Lung (tissue), 12 donors: ENCODE data around the gene TMEM38A. TPM values are rescaled to one million over a fixed set of nuclear protein-coding genes. Genes with fewer than 3 reads are reported as not detected.
A peak's percentile ranks its signal among the peaks of the same experiment; 100 is the strongest.

ENCODE experiments used
- ATAC-seq: fragments of 200-7000 bp; cut with Tn5 transposase; one replicate; pipeline ENCODE4 v1.9.1; 2020; ENCODE audit warnings: moderate number of reproducible peaks; ENCODE audit not compliant: insufficient read depth, low FRiP score
- DNase-seq, 3 donors: peaks; one replicate each; pipeline ENCODE4 v3.0.0-alpha.2; 2013 to 2017
- H3K27ac ChIP-seq, 2 donors: one replicate each; pipeline ENCODE4 v1.5.1; 2013; ENCODE audit warnings: mild to moderate bottlenecking in 2 of 2, moderate library complexity in 2 of 2, control low read depth in 1 of 2, inconsistent platforms in 1 of 2, low read depth in 1 of 2, low read length in 1 of 2
- H3K27me3 ChIP-seq, 3 donors: one replicate each; pipeline ENCODE4 v1.5.1; 2013; ENCODE audit warnings: low read length in 2 of 3; ENCODE audit not compliant: control insufficient read depth in 3 of 3, insufficient read depth in 3 of 3
- H3K36me3 ChIP-seq, 4 donors: one replicate each; pipeline ENCODE4 v1.5.1; 2013; ENCODE audit warnings: low read length in 4 of 4, mild to moderate bottlenecking in 1 of 4, moderate library complexity in 1 of 4; ENCODE audit not compliant: control insufficient read depth in 4 of 4, insufficient read depth in 4 of 4
- H3K4me1 ChIP-seq, 5 donors: one replicate each; pipeline ENCODE4 v1.5.1; 2013; ENCODE audit warnings: low read length in 5 of 5, mild to moderate bottlenecking in 2 of 5, moderate library complexity in 1 of 5; ENCODE audit not compliant: control insufficient read depth in 5 of 5, insufficient read depth in 5 of 5
- H3K4me3 ChIP-seq: one replicate; pipeline ENCODE4 v1.5.1; 2013; ENCODE audit warnings: mild to moderate bottlenecking, control low read depth, moderate library complexity
- H3K9ac ChIP-seq, 2 donors: one replicate each; pipeline ENCODE4 v1.5.1; 2013; ENCODE audit warnings: low read length in 2 of 2, control low read depth in 1 of 2; ENCODE audit not compliant: insufficient read depth in 1 of 2
- H3K9me3 ChIP-seq, 4 donors: one replicate each; pipeline ENCODE4 v1.5.1; 2013; ENCODE audit warnings: low read length in 3 of 4, mild to moderate bottlenecking in 1 of 4, moderate library complexity in 1 of 4; ENCODE audit not compliant: control insufficient read depth in 4 of 4, insufficient read depth in 3 of 4
- WGBS, 2 donors: extraction: QIAGEN DNeasy Blood & Tissue Kit; methylation state at CpG; one replicate each; pipeline ENCODE4 v1.1.7; 2013; 5-methylcytosine and 5-hydroxymethylcytosine counted together
- polyA plus RNA-seq, 2 donors: library from polyadenylated mRNA; stranded (reverse); fragments of 200-250 nt; gene quantifications; one replicate each; pipeline ENCODE4 v1.2.1, GENCODE V29; 2013
- total RNA-seq, 2 donors: library from RNA; depleted of rRNA in 1 of 2; stranded (reverse); fragments of >200 nt in 1 of 2; gene quantifications; one replicate each; pipeline ENCODE4 v1.2.1, GENCODE V29; 2014 to 2021
- TF ChIP-seq, protein P1 (sequence below): IDR thresholded peaks from 2 replicates; pipeline ENCODE4 v1.5.1; 2012; ENCODE audit warnings: mild to moderate bottlenecking; ENCODE audit errors: control extremely low read depth, extremely low read depth
- donor health status: control.
- donor health status: control.
- donor health status: Bipolar disorder and iron deficiency.
- donor health status: healthy.
- donor health status: DM: yes; HTN: yes; CAD: no.

The TMEM38A gene
- total and polyA plus RNA-seq, 4 donors = 3.6 to 6.2 (median 3.8) TPM

DNA sequence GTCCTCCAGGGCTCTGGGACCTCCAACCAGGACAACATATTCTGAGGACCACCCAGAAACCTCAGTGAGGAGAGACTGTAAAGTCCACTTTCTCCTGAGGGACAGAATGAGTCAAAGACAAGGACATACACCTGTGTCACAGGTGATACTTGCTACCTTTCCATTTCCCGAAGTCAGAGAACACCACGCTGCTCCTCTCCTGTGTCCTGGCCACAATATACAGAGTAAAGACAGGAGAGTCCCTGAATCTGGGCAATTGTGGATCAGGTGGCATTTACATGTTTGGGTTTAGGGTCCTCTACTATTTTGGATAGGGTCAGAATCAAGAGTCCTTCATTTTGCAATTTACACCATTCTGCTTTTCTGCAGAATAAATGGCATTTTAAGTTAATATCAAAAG is 37.9 kb upstream of the TMEM38A start:
- TF ChIP-seq, protein P1, sequence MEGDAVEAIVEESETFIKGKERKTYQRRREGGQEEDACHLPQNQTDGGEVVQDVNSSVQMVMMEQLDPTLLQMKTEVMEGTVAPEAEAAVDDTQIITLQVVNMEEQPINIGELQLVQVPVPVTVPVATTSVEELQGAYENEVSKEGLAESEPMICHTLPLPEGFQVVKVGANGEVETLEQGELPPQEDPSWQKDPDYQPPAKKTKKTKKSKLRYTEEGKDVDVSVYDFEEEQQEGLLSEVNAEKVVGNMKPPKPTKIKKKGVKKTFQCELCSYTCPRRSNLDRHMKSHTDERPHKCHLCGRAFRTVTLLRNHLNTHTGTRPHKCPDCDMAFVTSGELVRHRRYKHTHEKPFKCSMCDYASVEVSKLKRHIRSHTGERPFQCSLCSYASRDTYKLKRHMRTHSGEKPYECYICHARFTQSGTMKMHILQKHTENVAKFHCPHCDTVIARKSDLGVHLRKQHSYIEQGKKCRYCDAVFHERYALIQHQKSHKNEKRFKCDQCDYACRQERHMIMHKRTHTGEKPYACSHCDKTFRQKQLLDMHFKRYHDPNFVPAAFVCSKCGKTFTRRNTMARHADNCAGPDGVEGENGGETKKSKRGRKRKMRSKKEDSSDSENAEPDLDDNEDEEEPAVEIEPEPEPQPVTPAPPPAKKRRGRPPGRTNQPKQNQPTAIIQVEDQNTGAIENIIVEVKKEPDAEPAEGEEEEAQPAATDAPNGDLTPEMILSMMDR = no peak
- WGBS, 2 donors = 90 to 94% methylated on average over 2 of the region's 2 CpGs
- Histone ChIP-seq H3K36me3 (peaks cover 0 to 5% (median 4%) of the 10 kb centered on the region in 4 donors), H3K4me3 (no peak overlapping the region), H3K27me3 (no peaks in the 10 kb centered on the region), H3K9ac (no peak overlapping the region), H3K27ac (peak overlapping the region in 1 of 2 donors; percentile 17), H3K9me3 (no peaks in the 10 kb centered on the region), H3K4me1 (peaks cover 6 to 25% (median 13%) of the 10 kb centered on the region in 5 donors)
- DNase-seq (no peak), ATAC-seq (no peak)

DNA sequence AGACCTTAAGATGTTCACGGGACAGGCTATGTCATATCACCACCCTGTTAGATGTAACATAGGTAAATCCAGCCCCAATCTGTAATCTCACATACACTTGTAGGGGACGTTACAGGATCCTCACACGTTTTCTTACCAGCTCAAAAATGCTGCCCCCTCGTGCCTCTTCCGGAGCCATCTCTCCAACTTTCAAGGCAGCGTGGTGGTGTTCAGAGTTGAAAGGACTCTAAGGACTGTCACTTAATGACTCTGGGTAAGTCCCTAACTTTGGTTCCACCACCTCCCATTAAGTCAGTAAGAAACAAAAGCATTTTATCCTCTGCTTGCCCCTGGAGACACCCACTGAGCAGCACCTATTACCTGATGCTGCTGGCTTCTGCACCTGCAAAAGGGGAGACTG is 37.4 kb upstream of the TMEM38A start:
- Histone ChIP-seq H3K27ac (no peak overlapping the region), H3K27me3 (no peaks in the 10 kb centered on the region), H3K4me1 (peaks cover 6 to 22% (median 13%) of the 10 kb centered on the region in 5 donors), H3K9ac (no peak overlapping the region), H3K4me3 (no peak overlapping the region), H3K9me3 (no peaks in the 10 kb centered on the region), H3K36me3 (peaks cover 0 to 5% (median 4%) of the 10 kb centered on the region in 4 donors)
- ATAC-seq (no peak), DNase-seq (no peak)
- TF ChIP-seq, protein P1 = no peak
- 76 to 90% methylated on average over 6 of the region's 6 CpGs for WGBS, 2 donors

DNA sequence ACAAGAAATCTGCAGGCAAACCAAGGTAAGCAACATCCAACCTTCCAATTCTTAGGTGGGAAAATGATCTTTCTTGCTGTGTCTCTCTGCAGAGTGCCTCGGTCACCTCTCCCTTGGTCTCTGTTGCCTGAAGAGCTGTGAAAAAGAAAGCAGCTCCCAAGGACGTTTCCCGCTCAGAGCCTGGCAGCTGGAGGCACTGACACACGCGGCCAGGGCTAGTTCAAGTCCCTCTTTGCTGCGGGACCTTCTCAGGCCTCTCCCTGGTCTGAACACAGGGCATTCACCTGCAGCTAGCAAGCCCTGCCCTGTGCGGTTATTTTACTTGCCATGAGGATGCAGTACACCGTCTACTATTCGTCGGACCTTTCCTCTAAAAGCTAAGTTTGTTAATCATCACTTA is 36.7 kb upstream of the TMEM38A start:
- Histone ChIP-seq H3K27ac (peak overlapping the region in 1 of 2 donors; percentile 58), H3K9me3 (no peaks in the 10 kb centered on the region), H3K4me1 (peaks cover 6 to 20% (median 18%) of the 10 kb centered on the region in 5 donors), H3K4me3 (no peak overlapping the region), H3K27me3 (no peaks in the 10 kb centered on the region), H3K36me3 (peaks cover 0 to 5% (median 4%) of the 10 kb centered on the region in 4 donors), H3K9ac (peak overlapping the region in 1 of 2 donors; percentile 69)
- DNase-seq (no peak), ATAC-seq (no peak)
- 68 to 85% methylated on average over 10 of the region's 10 CpGs for WGBS, 2 donors
- TF ChIP-seq, protein P1 = no peak
